ENCODE data around the gene ALDH1A2.

ALDH1A2 gene

DNA sequence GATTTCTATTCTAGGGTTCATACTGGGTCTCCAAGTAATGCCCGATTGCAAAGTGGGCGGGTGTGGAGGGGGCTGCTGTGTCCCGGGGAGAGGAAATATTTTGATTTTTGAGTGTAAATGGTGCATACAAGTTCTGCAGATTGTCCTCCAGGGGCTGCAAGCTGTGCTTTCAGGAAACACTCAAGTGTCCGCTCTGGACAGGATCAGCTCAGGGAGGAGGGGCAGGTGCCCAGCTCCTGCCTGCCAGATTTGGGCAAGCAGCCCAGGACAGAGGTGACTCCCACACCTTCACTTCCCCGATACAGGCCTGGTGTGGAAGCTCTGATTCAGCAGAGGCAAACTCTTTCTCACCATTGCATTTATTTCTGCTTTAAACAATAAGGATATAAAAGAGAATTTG lies 142.7 kb downstream of the ALDH1A2 start:
- H2BK12ac ChIP-seq (ENCODE audit: low read length): no peak overlapping the region
- H4K91ac ChIP-seq (ENCODE audit: low read depth, low read length): no peak overlapping the region
- H3K79me1 ChIP-seq (ENCODE audit: low read length): no peaks in the 10 kb centered on the region
- H3K79me2 ChIP-seq (ENCODE audit: control insufficient read depth, insufficient read depth, low read length, poor library complexity): no peaks in the 10 kb centered on the region
- no peak overlapping the region for H3K14ac ChIP-seq (ENCODE audit: low read length)
- no peaks in the 10 kb centered on the region for H3K9me3 ChIP-seq (ENCODE audit: insufficient read depth, low read depth, low read length)
- H3K4me2 ChIP-seq (ENCODE audit: low read length): no peak overlapping the region
- H2BK120ac ChIP-seq (ENCODE audit: insufficient read depth, low read length, poor library complexity): no peak overlapping the region
- no peak overlapping the region for H3K23ac ChIP-seq (ENCODE audit: low read length)
- no peaks in the 10 kb centered on the region for H3K27me3 ChIP-seq (ENCODE audit: insufficient read depth, low read length)
- H3K4me3 ChIP-seq (ENCODE audit: low read depth, low read length): no peak overlapping the region
- DNase-seq: no peak
- no peak overlapping the region for H3K18ac ChIP-seq (ENCODE audit: low read length)
- H3K9ac ChIP-seq (ENCODE audit: low read length): no peak overlapping the region
- H4K8ac ChIP-seq (ENCODE audit: low read depth, low read length): no peak overlapping the region
- no peaks in the 10 kb centered on the region for H3K4me1 ChIP-seq (ENCODE audit: control insufficient read depth in 1 of 2, insufficient read depth in 2 of 2, low read length in 2 of 2)
- no peak overlapping the region for H2BK5ac ChIP-seq (ENCODE audit: low read depth, low read length, poor library complexity)
- no peaks in the 10 kb centered on the region for H3K36me3 ChIP-seq (ENCODE audit: control insufficient read depth in 1 of 2, insufficient read depth in 2 of 2, low read length in 2 of 2)
- H3K27ac ChIP-seq (ENCODE audit: low read depth, low read length): no peak overlapping the region
- H4K12ac ChIP-seq (ENCODE audit: low read depth, low read length): no peak overlapping the region
- H2AFZ ChIP-seq (ENCODE audit: insufficient read depth, low read length, poor library complexity): no peak overlapping the region
- no CpG with 5 or more reads among the region's 5 CpGs for WGBS (ENCODE audit: extremely low coverage, insufficient coverage, insufficient read length)
- no peak overlapping the region for H3K4ac ChIP-seq (ENCODE audit: low read depth, low read length)
- no peak overlapping the region for H2AK5ac ChIP-seq (ENCODE audit: low read length)

DNA sequence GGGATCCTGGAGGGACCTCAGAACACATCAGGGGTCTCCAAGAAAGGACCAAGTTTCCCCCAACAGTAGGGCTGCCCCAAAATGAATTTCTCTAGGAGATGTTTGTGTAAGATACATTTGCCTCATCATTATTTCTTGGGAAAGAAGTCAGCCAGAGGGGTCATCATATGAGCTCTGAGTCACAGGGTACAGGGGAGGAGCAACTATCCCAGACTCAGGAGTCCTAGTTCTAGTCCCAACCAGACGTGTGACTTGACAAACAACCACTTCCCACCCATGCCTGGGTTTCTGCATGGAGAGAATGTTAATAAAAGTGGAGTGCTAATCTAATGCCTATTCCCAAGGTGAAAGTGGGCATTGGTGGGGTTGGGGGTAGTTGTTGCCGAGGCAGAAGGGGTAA lies 144.1 kb downstream of the ALDH1A2 start:
- H3K27ac ChIP-seq (ENCODE audit: low read depth, low read length): no peak overlapping the region
- no peak overlapping the region for H3K23ac ChIP-seq (ENCODE audit: low read length)

DNA sequence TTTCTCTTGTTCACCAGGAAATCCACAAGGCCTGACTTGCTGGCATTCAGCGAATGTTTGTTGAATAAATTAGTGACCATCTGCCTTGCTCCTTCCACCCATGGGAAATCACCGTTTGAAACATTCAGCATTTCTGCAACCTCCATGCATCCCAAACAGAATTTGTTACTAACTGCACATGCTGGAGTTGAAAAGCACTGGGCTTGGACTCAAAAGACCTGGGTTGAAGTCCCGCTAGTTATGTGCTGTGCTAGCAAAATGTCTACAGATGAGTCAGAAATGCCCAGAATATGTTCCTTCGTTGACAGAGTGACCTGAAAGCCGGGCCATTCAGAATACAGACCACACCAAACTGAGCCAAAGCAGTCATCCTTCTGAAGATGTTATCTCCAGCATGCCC lies 144.6 kb downstream of the ALDH1A2 start:
- Histone ChIP-seq H2BK12ac (ENCODE audit: low read length) (no peak overlapping the region), H4K12ac (ENCODE audit: low read depth, low read length) (no peak overlapping the region), H3K4me3 (ENCODE audit: low read depth, low read length) (no peak overlapping the region), H3K27ac (ENCODE audit: low read depth, low read length) (no peak overlapping the region), H2BK5ac (ENCODE audit: low read depth, low read length, poor library complexity) (no peak overlapping the region), H3K36me3 (ENCODE audit: control insufficient read depth in 1 of 2, insufficient read depth in 2 of 2, low read length in 2 of 2) (no peaks in the 10 kb centered on the region), H2AK5ac (ENCODE audit: low read length) (no peak overlapping the region), H2BK120ac (ENCODE audit: insufficient read depth, low read length, poor library complexity) (no peak overlapping the region), H3K23ac (ENCODE audit: low read length) (no peak overlapping the region), H3K27me3 (ENCODE audit: insufficient read depth, low read length) (no peaks in the 10 kb centered on the region), H3K79me2 (ENCODE audit: control insufficient read depth, insufficient read depth, low read length, poor library complexity) (no peaks in the 10 kb centered on the region), H3K4me2 (ENCODE audit: low read length) (no peak overlapping the region), H3K14ac (ENCODE audit: low read length) (no peak overlapping the region), H3K18ac (ENCODE audit: low read length) (no peak overlapping the region), H3K9ac (ENCODE audit: low read length) (no peak overlapping the region), H3K9me3 (ENCODE audit: insufficient read depth, low read depth, low read length) (no peaks in the 10 kb centered on the region), H3K79me1 (ENCODE audit: low read length) (no peaks in the 10 kb centered on the region), H4K91ac (ENCODE audit: low read depth, low read length) (no peak overlapping the region), H4K8ac (ENCODE audit: low read depth, low read length) (no peak overlapping the region), H3K4ac (ENCODE audit: low read depth, low read length) (no peak overlapping the region), H2AFZ (ENCODE audit: insufficient read depth, low read length, poor library complexity) (no peak overlapping the region), H3K4me1 (ENCODE audit: control insufficient read depth in 1 of 2, insufficient read depth in 2 of 2, low read length in 2 of 2) (no peaks in the 10 kb centered on the region)
- peak; percentile 10 to 30 for DNase-seq
- WGBS (ENCODE audit: extremely low coverage, insufficient coverage, insufficient read length): no CpG with 5 or more reads among the region's 5 CpGs

More for the DNA sequence above, 144.1 kb downstream of the ALDH1A2 start:
- no peak overlapping the region for H2BK12ac ChIP-seq (ENCODE audit: low read length)
- no peaks in the 10 kb centered on the region for H3K36me3 ChIP-seq (ENCODE audit: control insufficient read depth in 1 of 2, insufficient read depth in 2 of 2, low read length in 2 of 2)
- no peak overlapping the region for H4K8ac ChIP-seq (ENCODE audit: low read depth, low read length)
- no peak for DNase-seq
- H2AK5ac ChIP-seq (ENCODE audit: low read length): no peak overlapping the region
- H3K4me2 ChIP-seq (ENCODE audit: low read length): no peak overlapping the region
- H2BK120ac ChIP-seq (ENCODE audit: insufficient read depth, low read length, poor library complexity): no peak overlapping the region
- H2BK5ac ChIP-seq (ENCODE audit: low read depth, low read length, poor library complexity): no peak overlapping the region
- no peak overlapping the region for H2AFZ ChIP-seq (ENCODE audit: insufficient read depth, low read length, poor library complexity)
- H3K14ac ChIP-seq (ENCODE audit: low read length): no peak overlapping the region
- no peak overlapping the region for H3K4me3 ChIP-seq (ENCODE audit: low read depth, low read length)
- H3K27me3 ChIP-seq (ENCODE audit: insufficient read depth, low read length): no peaks in the 10 kb centered on the region
- H3K79me2 ChIP-seq (ENCODE audit: control insufficient read depth, insufficient read depth, low read length, poor library complexity): no peaks in the 10 kb centered on the region
- H3K4me1 ChIP-seq (ENCODE audit: control insufficient read depth in 1 of 2, insufficient read depth in 2 of 2, low read length in 2 of 2): no peaks in the 10 kb centered on the region
- no peaks in the 10 kb centered on the region for H3K79me1 ChIP-seq (ENCODE audit: low read length)
- no peak overlapping the region for H3K4ac ChIP-seq (ENCODE audit: low read depth, low read length)
- WGBS (ENCODE audit: extremely low coverage, insufficient coverage, insufficient read length): no CpG with 5 or more reads among the region's 2 CpGs
- no peaks in the 10 kb centered on the region for H3K9me3 ChIP-seq (ENCODE audit: insufficient read depth, low read depth, low read length)
- no peak overlapping the region for H4K91ac ChIP-seq (ENCODE audit: low read depth, low read length)
- H3K18ac ChIP-seq (ENCODE audit: low read length): no peak overlapping the region
- H4K12ac ChIP-seq (ENCODE audit: low read depth, low read length): no peak overlapping the region
- no peak overlapping the region for H3K9ac ChIP-seq (ENCODE audit: low read length)

DNA sequence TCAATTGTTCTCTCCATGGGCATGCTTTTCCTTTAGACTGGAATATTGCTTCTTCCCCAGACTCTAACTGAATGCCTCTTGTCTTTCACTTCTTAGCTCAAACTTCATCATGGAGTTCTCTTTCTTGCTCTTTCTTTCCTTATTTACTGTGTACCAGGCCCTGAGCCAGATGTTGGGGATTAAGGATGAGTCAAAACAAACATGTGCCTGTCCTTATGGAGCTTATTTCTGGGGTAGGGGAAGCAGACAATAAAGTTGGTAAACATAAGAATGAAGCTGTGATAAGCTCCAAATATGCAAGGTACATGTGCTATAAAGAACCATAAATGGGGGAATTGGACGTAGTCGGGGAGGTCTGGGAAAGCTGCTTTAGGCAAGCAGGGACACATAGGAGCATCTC lies 145.8 kb downstream of the ALDH1A2 start:
- H3K27me3 ChIP-seq (ENCODE audit: insufficient read depth, low read length): no peaks in the 10 kb centered on the region
- H3K9me3 ChIP-seq (ENCODE audit: insufficient read depth, low read depth, low read length): no peaks in the 10 kb centered on the region
- H3K79me2 ChIP-seq (ENCODE audit: control insufficient read depth, insufficient read depth, low read length, poor library complexity): no peaks in the 10 kb centered on the region
- no CpG with 5 or more reads among the region's 2 CpGs for WGBS (ENCODE audit: extremely low coverage, insufficient coverage, insufficient read length)
- DNase-seq: no peak
- no peak overlapping the region for H3K4me3 ChIP-seq (ENCODE audit: low read depth, low read length)
- H3K18ac ChIP-seq (ENCODE audit: low read length): no peak overlapping the region
- H3K4ac ChIP-seq (ENCODE audit: low read depth, low read length): no peak overlapping the region
- H3K14ac ChIP-seq (ENCODE audit: low read length): no peak overlapping the region
- no peak overlapping the region for H3K4me2 ChIP-seq (ENCODE audit: low read length)
- H4K91ac ChIP-seq (ENCODE audit: low read depth, low read length): no peak overlapping the region
- no peaks in the 10 kb centered on the region for H3K36me3 ChIP-seq (ENCODE audit: control insufficient read depth in 1 of 2, insufficient read depth in 2 of 2, low read length in 2 of 2)
- no peaks in the 10 kb centered on the region for H3K4me1 ChIP-seq (ENCODE audit: control insufficient read depth in 1 of 2, insufficient read depth in 2 of 2, low read length in 2 of 2)
- no peak overlapping the region for H3K27ac ChIP-seq (ENCODE audit: low read depth, low read length)
- no peak overlapping the region for H3K9ac ChIP-seq (ENCODE audit: low read length)
- H2BK12ac ChIP-seq (ENCODE audit: low read length): no peak overlapping the region
- H3K79me1 ChIP-seq (ENCODE audit: low read length): no peaks in the 10 kb centered on the region
- H2AFZ ChIP-seq (ENCODE audit: insufficient read depth, low read length, poor library complexity): no peak overlapping the region
- no peak overlapping the region for H2BK120ac ChIP-seq (ENCODE audit: insufficient read depth, low read length, poor library complexity)
- no peak overlapping the region for H2BK5ac ChIP-seq (ENCODE audit: low read depth, low read length, poor library complexity)
- no peak overlapping the region for H2AK5ac ChIP-seq (ENCODE audit: low read length)
- H3K23ac ChIP-seq (ENCODE audit: low read length): no peak overlapping the region
- H4K12ac ChIP-seq (ENCODE audit: low read depth, low read length): no peak overlapping the region
- no peak overlapping the region for H4K8ac ChIP-seq (ENCODE audit: low read depth, low read length)
